ENCODE data around the gene HOXD9.

The HOXD9 gene

DNA sequence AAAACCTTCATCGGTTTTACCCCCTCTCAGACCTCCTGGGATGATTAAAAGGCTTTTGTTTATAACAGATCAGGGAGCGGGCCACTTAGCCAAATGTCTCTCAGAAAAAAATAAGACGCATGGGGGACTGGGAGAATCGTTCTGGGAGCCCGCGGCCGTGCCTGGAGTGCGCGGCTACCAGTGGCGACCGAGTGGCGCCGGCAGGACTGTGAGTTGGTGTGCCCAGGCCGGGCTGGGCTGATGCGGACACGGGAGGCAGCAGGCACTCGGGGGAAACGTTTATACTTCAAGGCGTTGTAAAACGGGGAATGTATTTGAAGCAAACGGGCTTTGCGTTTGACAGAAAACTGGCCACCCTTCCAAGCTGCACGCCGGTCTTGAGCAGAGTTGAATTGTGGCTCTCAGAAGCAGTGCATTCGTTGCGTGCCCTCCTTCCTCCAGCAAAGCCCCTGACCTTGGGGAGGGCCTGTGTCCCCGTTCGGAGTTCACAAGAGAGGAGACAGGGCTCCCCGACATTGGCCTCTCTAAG, 10.6 kb upstream of the HOXD9 start:
- no peak for DNase-seq

DNA sequence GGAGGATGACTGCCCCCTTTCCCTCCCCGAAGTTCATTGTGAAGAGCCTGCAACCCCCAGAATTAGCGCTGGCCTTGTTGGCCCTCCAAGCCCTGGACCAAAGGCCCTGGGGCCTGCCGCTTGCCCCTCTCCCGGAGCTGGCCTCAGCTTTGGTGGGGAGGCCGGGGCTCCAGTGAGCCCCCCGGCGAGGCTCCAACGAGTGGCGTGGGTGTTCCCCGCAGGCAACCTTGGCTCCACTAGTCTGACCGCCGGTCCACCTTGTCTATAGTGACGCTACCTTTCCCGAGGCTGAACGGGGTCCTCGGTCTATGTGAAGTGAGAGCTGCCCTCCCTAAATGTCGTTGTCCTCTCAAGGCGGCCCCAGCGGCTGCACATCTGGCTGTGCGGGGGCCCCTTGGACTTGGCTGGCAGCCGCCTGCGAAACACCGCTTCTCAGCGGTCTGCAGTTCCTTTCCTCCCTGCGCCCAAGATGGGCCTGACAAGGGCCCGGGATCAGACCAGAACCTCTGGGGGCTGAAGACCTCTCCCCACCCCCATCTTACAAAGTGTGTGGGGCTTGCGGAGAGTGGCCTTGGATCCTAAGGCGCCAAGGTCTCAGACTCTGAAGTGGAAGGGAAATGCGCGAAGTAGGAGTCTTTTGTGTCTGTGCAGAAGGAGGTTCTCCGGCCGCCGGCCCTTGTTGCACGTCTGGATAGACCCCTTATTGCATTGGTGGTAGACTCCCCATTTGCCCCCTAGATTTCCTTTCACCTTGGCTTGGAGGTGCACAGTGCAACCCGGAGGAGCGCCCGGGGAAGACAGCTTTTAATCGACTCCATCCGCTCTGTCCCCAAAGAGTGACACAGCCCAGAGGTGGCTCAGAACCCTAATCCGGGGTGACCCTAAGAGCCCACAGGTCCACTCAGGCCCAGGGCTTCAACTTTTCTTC, 9.9 kb upstream of the HOXD9 start:
- no peak for DNase-seq

DNA sequence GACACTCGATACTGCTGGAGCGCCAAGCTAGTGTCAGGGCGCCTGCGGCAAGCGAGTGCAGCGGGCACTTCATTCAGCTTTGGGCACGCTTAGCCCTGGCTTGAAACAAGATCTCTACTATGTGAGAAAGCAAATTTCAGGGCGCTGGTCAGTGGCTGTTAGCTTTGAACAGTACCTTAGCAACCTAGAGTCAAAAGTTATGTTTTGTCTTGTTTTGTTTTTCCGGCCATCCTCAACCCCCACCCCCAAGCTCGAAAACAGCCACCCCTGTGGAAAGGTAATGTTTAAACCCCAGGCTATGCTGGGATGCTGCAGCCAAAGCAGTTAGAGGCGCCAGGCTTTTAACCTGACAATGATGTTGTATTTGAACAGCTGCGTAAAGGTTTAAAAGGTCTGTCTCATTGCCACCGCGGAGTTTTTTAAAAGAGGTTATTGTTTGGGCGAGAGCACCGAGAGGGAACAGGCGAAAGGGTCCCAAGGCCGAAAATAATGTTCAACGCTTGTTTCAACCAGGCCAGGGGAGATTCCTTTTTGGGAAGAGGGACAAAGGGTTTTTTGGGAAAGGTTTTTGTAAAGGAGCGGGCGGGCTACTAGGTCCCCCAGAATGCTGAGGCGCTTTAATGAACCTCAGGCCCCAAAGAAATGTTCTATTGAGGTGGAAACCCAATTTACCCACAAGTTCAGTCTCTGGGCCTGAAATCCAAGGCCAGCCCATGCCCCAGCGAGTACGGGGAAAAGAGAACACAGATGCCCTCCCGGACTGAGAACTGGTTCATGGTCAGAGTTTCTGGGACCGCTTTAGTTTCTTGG, 8.2 kb upstream of the HOXD9 start:
- peak; percentile 88 for DNase-seq

DNA sequence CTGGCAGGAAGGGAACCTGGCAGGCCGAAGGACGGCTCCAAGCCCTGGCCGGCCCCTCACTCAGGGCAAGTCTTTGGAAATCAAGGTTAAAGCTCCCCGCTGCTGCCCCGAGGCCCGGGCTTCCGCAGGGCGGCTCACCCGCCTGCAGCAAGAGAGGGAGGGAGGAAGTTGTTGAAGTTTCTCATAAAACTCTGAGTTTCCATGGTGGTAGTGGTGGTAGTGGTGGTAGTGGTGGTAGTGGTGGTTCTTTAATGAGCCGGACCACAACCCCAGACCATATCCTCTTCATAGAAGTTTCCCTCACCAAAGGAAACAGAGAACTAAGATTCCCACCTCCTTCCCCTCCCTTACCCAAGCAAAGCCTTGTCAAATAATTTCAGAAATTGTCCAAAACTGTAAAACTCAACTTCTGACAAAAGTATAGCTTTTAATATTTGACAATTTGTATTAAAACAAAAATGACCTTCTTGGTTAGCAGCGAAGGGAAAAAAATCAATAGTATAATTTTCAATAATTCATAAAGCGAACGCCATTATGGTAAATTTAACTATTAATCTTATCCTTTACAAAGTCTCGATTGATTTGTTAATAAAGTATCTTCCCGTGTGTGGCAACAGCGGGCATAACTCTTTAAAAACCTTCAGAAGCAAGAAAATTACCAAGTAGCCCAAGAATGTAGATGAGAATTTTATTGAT, 7.4 kb upstream of the HOXD9 start:
- no peak for DNase-seq

- DNase-seq: peak; percentile 71
Observed at GRCh38 chr2:176115883-176116813, 6.4 kb upstream of the HOXD9 start, which contains the start of gene HOXD10. Gene HOXD10, plus strand, starts transcription at chr2:176116778. Its CDS starts 56 bp downstream, at chr2:176116834.

- no peak for DNase-seq
Observed at GRCh38 chr2:176117162-176117822, 5.2 kb upstream of the HOXD9 start.

GRCh38 chr2:176117823-176118371, 4.6 kb upstream of the HOXD9 start:
- no peak for DNase-seq

DNA sequence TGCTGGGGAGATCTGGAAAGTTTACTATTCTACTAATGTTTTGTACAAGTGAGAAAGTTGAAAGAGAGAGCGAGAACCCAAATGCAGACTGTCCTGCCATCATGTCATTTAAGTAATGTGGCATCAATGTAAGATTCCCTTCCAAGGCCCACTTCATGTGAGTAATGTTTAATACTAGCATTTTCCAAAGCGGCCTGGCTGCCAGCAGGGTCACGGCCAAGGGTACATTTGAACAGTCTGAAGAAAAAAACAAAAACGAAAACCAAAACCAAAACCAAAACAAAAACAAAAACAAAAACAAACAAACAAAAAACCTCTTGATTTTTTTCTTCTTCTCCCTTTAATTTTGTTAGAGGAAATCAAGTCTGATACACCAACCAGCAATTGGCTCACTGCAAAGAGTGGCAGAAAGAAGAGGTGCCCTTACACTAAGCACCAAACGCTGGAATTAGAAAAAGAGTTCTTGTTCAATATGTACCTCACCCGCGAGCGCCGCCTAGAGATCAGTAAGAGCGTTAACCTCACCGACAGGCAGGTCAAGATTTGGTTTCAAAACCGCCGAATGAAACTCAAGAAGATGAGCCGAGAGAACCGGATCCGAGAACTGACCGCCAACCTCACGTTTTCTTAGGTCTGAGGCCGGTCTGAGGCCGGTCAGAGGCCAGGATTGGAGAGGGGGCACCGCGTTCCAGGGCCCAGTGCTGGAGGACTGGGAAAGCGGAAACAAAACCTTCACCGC, 3.7 kb upstream of the HOXD9 start:
- peak; percentile 85 for DNase-seq

- no peak for DNase-seq
Observed at GRCh38 chr2:176120364-176121189, 1.9 kb upstream of the HOXD9 start.

DNA sequence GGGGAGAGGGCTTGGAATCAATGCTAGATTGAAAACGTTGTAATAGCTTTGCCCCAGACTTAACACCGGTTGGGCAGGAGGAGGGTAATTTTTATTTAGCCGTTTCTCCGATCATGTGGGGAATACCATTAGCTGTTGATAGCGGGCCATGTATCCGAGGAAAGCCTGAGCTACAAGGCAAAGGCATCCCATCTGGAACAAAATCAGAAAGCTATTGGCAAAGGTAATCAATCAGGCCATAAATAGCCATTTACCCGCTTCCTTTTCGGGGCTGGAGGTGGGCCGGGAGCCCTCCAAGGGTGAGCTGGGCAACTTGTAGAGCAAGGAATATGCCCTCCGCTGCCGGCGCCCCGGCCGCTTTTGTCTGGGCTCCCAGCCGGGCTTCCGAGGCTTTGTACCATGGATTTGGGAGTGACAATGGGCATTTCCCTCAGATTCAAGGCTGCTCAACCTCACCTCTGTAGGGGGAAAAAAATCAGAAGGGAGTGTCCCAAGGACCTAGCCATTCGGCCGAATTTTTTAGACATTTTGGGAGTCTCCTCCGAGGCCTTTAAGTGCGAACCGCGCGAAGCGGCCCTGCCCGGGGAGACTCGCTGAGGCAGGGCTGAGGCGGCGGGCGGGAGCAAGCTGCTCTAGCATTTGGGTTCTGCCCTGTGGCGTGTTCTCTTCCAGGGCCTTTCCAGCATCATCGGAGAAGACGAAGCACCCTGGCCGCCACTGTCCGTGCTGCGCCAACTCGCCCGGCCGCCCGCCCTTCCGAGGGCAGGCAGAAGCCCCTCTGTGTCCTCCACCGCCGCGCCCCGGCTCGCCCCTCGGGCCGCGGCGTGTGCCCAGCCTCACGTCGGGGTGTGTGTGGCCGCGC, 1.1 kb upstream of the HOXD9 start:
- DNase-seq: no peak

DNA sequence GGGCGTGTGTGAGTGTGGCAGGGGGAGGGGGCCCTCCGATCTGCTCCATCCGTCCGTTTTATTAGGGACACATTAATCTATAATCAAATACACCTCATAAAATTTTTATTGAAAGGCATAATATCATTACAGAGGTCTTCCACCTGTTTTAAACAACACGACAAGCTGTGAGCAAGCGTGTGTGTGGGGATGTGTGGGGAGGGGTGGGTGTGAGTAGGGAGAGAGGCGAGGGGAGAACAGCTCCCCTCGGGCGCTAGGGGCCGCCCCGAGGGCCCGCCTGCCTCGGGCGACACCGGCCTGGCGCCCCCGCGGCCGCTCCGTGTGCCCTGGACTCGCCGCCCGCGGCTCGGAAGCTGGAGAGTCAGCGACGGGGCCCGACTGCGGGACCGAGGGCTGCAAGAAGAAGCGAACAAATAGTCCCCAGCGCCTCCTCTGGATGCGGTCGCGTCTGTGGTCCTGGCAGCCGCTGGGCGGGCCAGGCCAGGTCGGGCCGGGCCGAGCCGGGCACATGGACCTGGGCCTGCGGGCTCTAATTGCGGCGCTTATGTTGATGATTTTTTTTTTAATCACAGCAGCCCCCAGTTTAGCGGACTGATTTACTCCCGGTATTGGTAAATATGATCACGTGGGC, 352 bp upstream of the HOXD9 start:
- DNase-seq: peak; percentile 91

DNA sequence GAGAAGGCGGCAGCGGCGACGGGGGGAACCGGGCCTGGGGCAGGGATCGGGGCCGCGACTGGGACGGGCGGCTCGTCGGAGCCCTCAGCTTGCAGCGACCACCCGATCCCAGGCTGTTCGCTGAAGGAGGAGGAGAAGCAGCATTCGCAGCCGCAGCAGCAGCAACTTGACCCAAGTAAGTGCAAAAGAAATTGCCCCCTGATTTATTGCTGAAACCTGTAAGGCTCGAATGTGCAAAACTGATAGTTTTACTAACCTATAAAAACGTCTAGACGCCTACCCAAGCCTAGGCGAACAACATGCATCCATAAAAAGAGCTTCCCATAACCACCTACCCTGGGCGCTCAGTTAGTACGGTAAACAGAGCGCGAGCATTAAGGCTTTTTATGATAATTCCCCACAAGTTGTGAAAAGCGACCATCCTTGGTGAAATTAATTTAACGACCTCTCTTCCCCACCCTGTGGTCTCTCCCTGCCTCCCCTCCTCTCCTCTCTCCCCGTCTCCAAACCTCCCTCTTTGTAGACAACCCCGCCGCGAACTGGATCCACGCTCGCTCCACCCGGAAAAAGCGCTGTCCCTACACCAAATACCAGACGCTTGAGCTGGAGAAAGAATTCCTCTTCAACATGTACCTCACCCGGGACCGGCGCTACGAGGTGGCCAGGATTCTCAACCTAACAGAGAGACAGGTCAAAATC, 1.0 kb downstream of the HOXD9 start:
- DNase-seq: no peak

DNA sequence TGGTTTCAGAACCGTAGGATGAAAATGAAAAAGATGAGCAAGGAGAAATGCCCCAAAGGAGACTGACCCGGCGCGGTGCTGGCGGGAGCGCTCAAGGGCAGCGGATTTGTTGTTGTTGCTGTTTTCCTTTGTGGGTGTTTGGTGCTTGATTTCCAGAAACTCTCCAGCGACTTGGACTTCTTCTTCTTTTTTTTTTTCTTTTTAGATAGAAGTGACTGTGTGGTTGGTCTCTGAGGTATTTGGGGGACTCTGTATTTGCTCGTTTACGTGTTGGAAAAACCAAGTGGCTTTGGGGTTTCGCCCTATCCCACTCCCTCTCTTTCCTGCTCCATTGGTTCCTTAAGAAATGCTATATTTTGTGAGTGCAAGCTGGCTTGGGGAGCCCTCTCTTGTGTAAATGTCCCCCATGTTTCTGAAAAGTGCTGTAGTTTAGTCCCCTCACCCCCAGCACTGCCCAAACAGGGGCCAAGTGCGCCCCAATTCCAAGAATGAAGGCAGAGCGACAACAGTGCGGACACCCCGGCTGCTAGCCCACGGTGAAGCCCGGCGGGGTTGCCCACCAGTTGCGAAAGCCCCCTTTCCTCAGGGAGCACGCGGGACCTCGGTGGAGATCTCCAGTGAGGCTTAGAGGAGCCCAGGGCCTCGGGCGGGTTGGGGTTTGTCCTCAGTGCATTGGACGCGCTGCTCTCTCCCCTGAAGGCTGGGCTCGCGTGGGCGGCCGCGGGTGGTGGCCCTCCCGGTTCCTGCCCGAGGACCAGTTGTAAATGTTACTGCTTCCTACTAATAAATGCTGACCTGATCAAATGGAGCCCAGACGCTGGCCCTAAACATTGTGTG, 1.8 kb downstream of the HOXD9 start:
- no peak for DNase-seq

GRCh38 chr2:176124947-176125771, 2.6 kb downstream of the HOXD9 start:
- DNase-seq: no peak

- no peak for DNase-seq
Observed at GRCh38 chr2:176125772-176126054, 3.2 kb downstream of the HOXD9 start.
